ENCODE results near the gene ARHGAP26. TPM values are rescaled to one million over a fixed set of nuclear protein-coding genes. Genes with fewer than 3 reads are reported as not detected.

ARHGAP26 gene
- total and polyA plus RNA-seq, 2 of the 4 experiments (the other 2 are of a cell fraction) = 0.54 to 0.56 TPM

- H3K27ac ChIP-seq (ENCODE audit: insufficient read depth, low read length) = no peak overlapping the region
- 0 out of 2 replicates have a peak, but pooled peaks cover 4% of the 10 kb centered on the region for H3K9me1 ChIP-seq (ENCODE audit: insufficient read depth, low read length)
- H2AFZ ChIP-seq (replicated peaks; ENCODE audit: low read length, poor library complexity) = no peak overlapping the region
- no peaks in the 10 kb centered on the region for H3K9me3 ChIP-seq (ENCODE audit: control insufficient read depth, insufficient read depth, low read length)
- peak overlapping the region; percentile 10; the same call in 1 of the 2 replicates for H3K4ac ChIP-seq (ENCODE audit: low read depth, low read length)
- no peak overlapping the region for H2BK120ac ChIP-seq (ENCODE audit: low read depth, low read length)
- DNase-seq (no peak), ATAC-seq (ENCODE audit: low read depth) (no peak)
- H3K9ac ChIP-seq (ENCODE audit: low read depth, low read length) = no peak overlapping the region
- H4K5ac ChIP-seq (ENCODE audit: low read depth, low read length) = no peak overlapping the region
- ChIA-PET CTCF (no interaction called here), POLR2A (ENCODE audit: unreplicated experiment) (no interaction called here)
- H3K79me1 ChIP-seq (ENCODE audit: low read depth in 1 of 2, low read length in 2 of 2) = peaks cover 20 to 29% of the 10 kb centered on the region in 2 experiments
- no peak overlapping the region for H3K23ac ChIP-seq (ENCODE audit: low read depth, low read length)
- intact Hi-C loops (cut with micrococcal nuclease) (loop anchor here (10.0 kb wide), 1 partner anchor 353 kb away; no protein-coding TSS in a partner anchor), in situ Hi-C loops (cut with MboI; ENCODE audit: low sequenced_read_pairs) (no loop called here), dilution Hi-C loops (cut with HindIII; ENCODE audit: low sequenced_read_pairs, unreplicated experiment) (no loop called here)
- H2BK5ac ChIP-seq (ENCODE audit: low read depth, low read length, poor library complexity, severe bottlenecking) = no peak overlapping the region
- BruUV-seq (replicated peaks) = no TSS peak
- TF ChIP-seq USF2 (IDR thresholded peaks at IDR 0.05; ENCODE audit: low read depth, low read length) (no peak), MAFK (IDR thresholded peaks at IDR 0.05; ENCODE audit: low read depth, low read length) (no peak), RCOR1 (IDR thresholded peaks at IDR 0.05; ENCODE audit: insufficient replicate concordance, low read length) (no peak), FOS (IDR thresholded peaks at IDR 0.05; ENCODE audit: low read depth, low read length) (no peak), CHD1 (IDR thresholded peaks at IDR 0.05; ENCODE audit: low read depth, low read length) (no peak), ELK1 (IDR thresholded peaks at IDR 0.05; ENCODE audit: borderline replicate concordance, low read depth, low read length) (no peak), BHLHE40 (IDR thresholded peaks at IDR 0.05; ENCODE audit: low read depth, low read length) (no peak), RFX5 (IDR thresholded peaks at IDR 0.05; ENCODE audit: low read depth, low read length) (no peak), CTCF (conservative IDR thresholded peaks at IDR 0.05; ENCODE audit: low read depth, low read length) (no peak), MAZ (IDR thresholded peaks at IDR 0.05; ENCODE audit: borderline replicate concordance, low read depth, low read length) (no peak), CEBPB (IDR thresholded peaks at IDR 0.05; ENCODE audit: low read depth, low read length) (no peak), SMC3 (IDR thresholded peaks at IDR 0.05; ENCODE audit: low read depth, low read length) (no peak), POLR2A (IDR thresholded peaks at IDR 0.05; ENCODE audit: low read depth, low read length) (no peak), MXI1 (IDR thresholded peaks at IDR 0.05; ENCODE audit: borderline replicate concordance, low read depth, low read length) (no peak), RAD21 (IDR thresholded peaks at IDR 0.05; ENCODE audit: low read length) (no peak), NFE2L2 (IDR thresholded peaks at IDR 0.05; ENCODE audit: low read depth, low read length) (no peak)
- H3K27me3 ChIP-seq (ENCODE audit: control insufficient read depth, insufficient read depth, low read length) = no peaks in the 10 kb centered on the region
- no peak overlapping the region for H4K8ac ChIP-seq (ENCODE audit: low read depth in 2 of 2, low read length in 2 of 2)
- no peak overlapping the region for H3K4me3 ChIP-seq (ENCODE audit: insufficient read depth, low read depth, low read length)
- H2BK20ac ChIP-seq (ENCODE audit: low read depth, low read length) = no peak overlapping the region
- H3K4me1 ChIP-seq (ENCODE audit: control insufficient read depth, insufficient read depth, low read length) = peaks cover 3% of the 10 kb centered on the region
- WGBS, 2 experiments (ENCODE audit: extremely low coverage in 2 of 2, insufficient read length in 1 of 2) = no CpG with 5 or more reads among the region's 2 CpGs
- H3K56ac ChIP-seq (ENCODE audit: extremely low read depth, insufficient read depth, low read length) = no peak overlapping the region
- no peak overlapping the region for H4K91ac ChIP-seq (ENCODE audit: insufficient read depth, low read depth, low read length)
- H3K18ac ChIP-seq (ENCODE audit: low read depth, low read length) = no peak overlapping the region
- no peak overlapping the region for H2AK5ac ChIP-seq (ENCODE audit: low read depth, low read length)
- peaks cover 6% of the 10 kb centered on the region for H3K36me3 ChIP-seq (ENCODE audit: control insufficient read depth, insufficient read depth, low read length)
- H2BK15ac ChIP-seq (ENCODE audit: low read depth, low read length) = no peak overlapping the region
- no peak overlapping the region for H3K14ac ChIP-seq (replicated peaks; ENCODE audit: low read depth, low read length)
- H3K4me2 ChIP-seq (ENCODE audit: low read depth, low read length) = no peak overlapping the region
- H4K20me1 ChIP-seq (ENCODE audit: insufficient read depth, low read length) = no peaks in the 10 kb centered on the region
- no peak overlapping the region for H2AK9ac ChIP-seq (replicated peaks; ENCODE audit: low read depth, low read length, poor library complexity)
Observed at GRCh38 chr5:143277536-143277935, 507.4 kb downstream of the ARHGAP26 start.
